ENCODE measurements around the gene RXFP1. TPM values are rescaled to one million over a fixed set of nuclear protein-coding genes. Genes with fewer than 3 reads are reported as not detected.

RXFP1 gene
- total RNA-seq, 4 donors from 2014 or later, result not detected

DNA sequence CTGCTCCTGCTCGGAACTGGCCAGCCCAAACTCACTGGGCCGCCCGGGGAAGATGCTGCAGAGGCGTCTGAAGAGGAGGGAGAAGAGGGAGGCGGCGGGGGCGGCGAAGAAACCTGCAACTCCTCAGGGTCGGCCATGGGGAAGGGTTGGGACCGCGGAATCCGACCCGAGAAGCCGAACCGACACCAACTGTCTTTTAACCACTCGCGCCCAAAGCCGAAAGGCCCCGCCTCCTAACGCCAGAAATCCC, 149.9 kb downstream of the RXFP1 start, which contains the start of gene C4orf46:
TSS of gene C4orf46 (minus strand) at position 223 of the 250 bp plus-strand sequence. CDS start at position 137, 86 bp downstream.
- Histone ChIP-seq H3K4me1 (peaks cover 24 to 26% of the 10 kb centered on the region in 2 donors), H3K27ac (peak within 1 kb of the TSS; percentile 94 to 99 (median 97)), H3K9me3 (no peaks in the 10 kb centered on the region), H3K27me3 (no peaks in the 10 kb centered on the region), H3K36me3 (no peaks in the 10 kb centered on the region), H3K4me3 (peak within 1 kb of the TSS; percentile 72 to 93 (median 82))
- DNase-seq (no peak), ATAC-seq (peak in 1 of 2 donors; percentile 7)
- in situ Hi-C loops (cut with MboI; ENCODE audit: low sequenced_read_pairs in 4 of 4), result loop anchor here in 1 of 4 donors (10.0 kb wide), 1 partner anchor 53 kb away; the partner anchor contains the start of gene PPID
- TF ChIP-seq, protein P1, sequence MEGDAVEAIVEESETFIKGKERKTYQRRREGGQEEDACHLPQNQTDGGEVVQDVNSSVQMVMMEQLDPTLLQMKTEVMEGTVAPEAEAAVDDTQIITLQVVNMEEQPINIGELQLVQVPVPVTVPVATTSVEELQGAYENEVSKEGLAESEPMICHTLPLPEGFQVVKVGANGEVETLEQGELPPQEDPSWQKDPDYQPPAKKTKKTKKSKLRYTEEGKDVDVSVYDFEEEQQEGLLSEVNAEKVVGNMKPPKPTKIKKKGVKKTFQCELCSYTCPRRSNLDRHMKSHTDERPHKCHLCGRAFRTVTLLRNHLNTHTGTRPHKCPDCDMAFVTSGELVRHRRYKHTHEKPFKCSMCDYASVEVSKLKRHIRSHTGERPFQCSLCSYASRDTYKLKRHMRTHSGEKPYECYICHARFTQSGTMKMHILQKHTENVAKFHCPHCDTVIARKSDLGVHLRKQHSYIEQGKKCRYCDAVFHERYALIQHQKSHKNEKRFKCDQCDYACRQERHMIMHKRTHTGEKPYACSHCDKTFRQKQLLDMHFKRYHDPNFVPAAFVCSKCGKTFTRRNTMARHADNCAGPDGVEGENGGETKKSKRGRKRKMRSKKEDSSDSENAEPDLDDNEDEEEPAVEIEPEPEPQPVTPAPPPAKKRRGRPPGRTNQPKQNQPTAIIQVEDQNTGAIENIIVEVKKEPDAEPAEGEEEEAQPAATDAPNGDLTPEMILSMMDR (IDR thresholded peaks at IDR 0.05 in 4 of 5, conservative IDR thresholded peaks at IDR 0.05 in 1 of 5), result no peak
- TF ChIP-seq POLR2A (IDR thresholded peaks at IDR 0.05), result no peak
- intact Hi-C loops (cut with DNase I; ENCODE audit: low total_unique reads), result loop anchor here (1.0 to 5.0 kb wide), 3 partner anchors 46 to 431 kb away; partner anchors contain the start of gene RAPGEF2

DNA sequence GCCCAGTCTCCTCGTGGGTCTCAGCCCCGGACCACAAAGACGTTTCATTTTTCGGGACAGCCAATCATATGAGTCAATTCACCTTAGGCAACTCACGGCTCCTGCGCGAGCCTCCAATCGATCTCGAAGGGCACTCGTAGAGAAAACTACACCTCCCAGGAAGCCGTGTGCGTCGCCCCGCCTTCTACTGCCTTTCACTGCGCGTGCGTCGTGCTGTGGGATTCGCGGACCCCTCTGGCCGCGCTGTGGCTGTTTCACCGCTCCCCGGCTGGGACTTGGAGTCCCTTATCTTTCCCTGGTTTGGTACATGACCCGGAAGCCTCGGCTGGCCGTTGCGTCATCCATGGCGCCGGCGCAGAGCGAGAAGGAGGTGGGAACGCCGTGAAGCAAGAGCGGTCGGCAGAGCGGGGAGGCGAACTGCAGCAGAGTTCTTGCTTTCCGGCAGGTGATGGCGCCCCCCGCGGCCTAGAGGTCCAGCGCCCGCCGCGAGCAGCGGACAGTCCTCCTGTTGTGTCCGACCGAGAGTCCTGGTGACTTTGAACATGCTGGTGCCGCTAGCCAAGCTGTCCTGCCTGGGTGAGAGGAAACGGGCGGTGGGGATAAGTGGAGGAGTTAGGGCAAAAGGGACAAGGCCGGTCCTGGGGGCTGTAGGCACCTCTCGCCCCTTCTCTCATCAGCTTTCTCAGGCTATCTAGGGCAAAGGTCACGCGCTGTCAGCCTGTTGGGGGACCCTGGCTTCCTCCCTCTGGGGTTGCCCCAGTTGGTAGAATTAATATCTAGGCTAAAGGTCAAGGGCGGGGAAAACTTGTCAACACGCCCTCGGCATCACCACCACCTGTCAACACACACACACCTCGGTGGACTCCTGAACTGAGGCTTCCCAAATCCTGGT, 150.5 kb downstream of the RXFP1 start, which contains the start of gene ETFDH:
TSS of gene ETFDH (plus strand) at position 382 of the 892 bp plus-strand sequence. CDS start at position 543, 161 bp downstream.
- in situ Hi-C loops (cut with MboI; ENCODE audit: low sequenced_read_pairs in 4 of 4), result loop anchor here in 1 of 4 donors (10.0 kb wide), 1 partner anchor 53 kb away; the partner anchor contains the start of gene PPID
- intact Hi-C loops (cut with DNase I; ENCODE audit: low total_unique reads), result loop anchor here (1.0 to 5.0 kb wide), 5 partner anchors 47 to 430 kb away; partner anchors contain the start of genes FNIP2, PPID and RAPGEF2

DNA sequence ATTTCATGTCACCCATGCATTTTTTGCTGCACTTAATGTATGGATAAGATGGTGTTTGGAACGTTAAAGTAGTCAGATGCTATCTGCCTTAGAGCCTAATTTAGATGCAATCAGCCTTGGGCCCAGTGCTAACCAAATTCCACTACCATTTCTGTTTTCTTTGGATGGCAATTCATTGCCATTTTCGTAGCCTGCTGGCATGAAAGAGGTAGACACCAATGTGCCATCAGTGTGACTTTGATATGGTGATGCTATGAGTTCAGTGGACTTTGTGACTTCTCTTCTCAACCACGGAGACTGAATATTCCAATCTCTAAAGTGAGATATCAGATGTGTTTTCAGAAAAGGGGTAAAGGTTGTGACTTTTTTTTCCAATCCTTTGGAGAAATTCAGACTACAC, 152.0 kb downstream of the RXFP1 start:
- no peak for ATAC-seq
- TF ChIP-seq POLR2A (IDR thresholded peaks at IDR 0.05), result no peak
- TF ChIP-seq, protein P1 (IDR thresholded peaks at IDR 0.05 in 4 of 5, conservative IDR thresholded peaks at IDR 0.05 in 1 of 5), result no peak
- H3K27ac ChIP-seq, result peak overlapping the region; percentile 94 to 99 (median 97)
- peaks cover 24 to 26% of the 10 kb centered on the region in 2 donors for H3K4me1 ChIP-seq
- no peaks in the 10 kb centered on the region for H3K27me3 ChIP-seq
- no peaks in the 10 kb centered on the region for H3K9me3 ChIP-seq
- in situ Hi-C loops (cut with MboI; ENCODE audit: low sequenced_read_pairs in 4 of 4) (loop anchor here in 1 of 4 donors (10.0 kb wide), 1 partner anchor 51 kb away; the partner anchor contains the start of gene PPID), intact Hi-C loops (cut with DNase I; ENCODE audit: low total_unique reads) (loop anchor here (2.0 to 5.0 kb wide), 4 partner anchors 49 to 429 kb away; partner anchors contain the start of genes FNIP2, PPID and RAPGEF2)
- H3K4me3 ChIP-seq, result peak overlapping the region in 1 of 4 donors; percentile 75
- DNase-seq, result no peak
- H3K36me3 ChIP-seq, result no peaks in the 10 kb centered on the region

More for the DNA sequence above, 150.5 kb downstream of the RXFP1 start, which contains the start of gene ETFDH:
- TF ChIP-seq, protein P1 (IDR thresholded peaks at IDR 0.05 in 4 of 5, conservative IDR thresholded peaks at IDR 0.05 in 1 of 5), result peak; percentile 64 to 78 (median 76)
- TF ChIP-seq POLR2A (IDR thresholded peaks at IDR 0.05), result peak; percentile 86 to 91
- no peaks in the 10 kb centered on the region for H3K27me3 ChIP-seq
- peak; percentile 89 to 94 for ATAC-seq
- H3K4me3 ChIP-seq, result peak within 1 kb of the TSS; percentile 72 to 93 (median 82)
- H3K4me1 ChIP-seq, result peaks cover 24 to 26% of the 10 kb centered on the region in 2 donors
- H3K9me3 ChIP-seq, result no peaks in the 10 kb centered on the region
- H3K27ac ChIP-seq, result peak within 1 kb of the TSS; percentile 94 to 99 (median 97)
- no peaks in the 10 kb centered on the region for H3K36me3 ChIP-seq
- DNase-seq, result peak; percentile 97 to 99

DNA sequence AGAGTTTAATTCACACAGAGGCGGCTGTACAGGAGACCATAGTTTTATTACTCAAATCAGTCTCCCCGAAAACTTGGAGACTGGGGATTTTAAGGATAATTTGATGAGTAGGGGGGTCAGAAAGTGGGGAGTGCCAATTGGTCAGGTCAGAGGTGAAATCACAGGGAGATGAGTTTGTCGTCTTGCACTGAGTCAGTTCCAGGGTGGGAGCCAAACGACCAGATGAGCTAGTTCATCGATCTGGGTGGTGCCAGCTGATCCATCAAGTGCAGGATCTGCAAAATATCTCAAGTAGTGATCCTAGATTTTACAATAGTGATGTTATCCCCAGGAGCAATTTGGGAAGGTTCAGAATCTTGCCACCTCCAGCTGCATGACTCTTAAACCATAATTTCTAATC, 154.4 kb downstream of the RXFP1 start:
- no peak for DNase-seq
- Histone ChIP-seq H3K4me1 (peaks cover 15 to 16% of the 10 kb centered on the region in 2 donors), H3K9me3 (no peaks in the 10 kb centered on the region), H3K36me3 (no peaks in the 10 kb centered on the region), H3K27ac (no peak overlapping the region), H3K27me3 (no peaks in the 10 kb centered on the region), H3K4me3 (no peak overlapping the region)
- no peak for ATAC-seq
- TF ChIP-seq, protein P1 (IDR thresholded peaks at IDR 0.05 in 4 of 5, conservative IDR thresholded peaks at IDR 0.05 in 1 of 5), result no peak
- TF ChIP-seq POLR2A (IDR thresholded peaks at IDR 0.05), result no peak
- in situ Hi-C loops (cut with MboI; ENCODE audit: low sequenced_read_pairs in 4 of 4) (loop anchor here in 1 of 4 donors (10.0 kb wide), 1 partner anchor 49 kb away; the partner anchor contains the start of gene PPID), intact Hi-C loops (cut with DNase I; ENCODE audit: low total_unique reads) (no loop called here)
